Measurements from ENCODE around the gene BRAP.

DNA sequence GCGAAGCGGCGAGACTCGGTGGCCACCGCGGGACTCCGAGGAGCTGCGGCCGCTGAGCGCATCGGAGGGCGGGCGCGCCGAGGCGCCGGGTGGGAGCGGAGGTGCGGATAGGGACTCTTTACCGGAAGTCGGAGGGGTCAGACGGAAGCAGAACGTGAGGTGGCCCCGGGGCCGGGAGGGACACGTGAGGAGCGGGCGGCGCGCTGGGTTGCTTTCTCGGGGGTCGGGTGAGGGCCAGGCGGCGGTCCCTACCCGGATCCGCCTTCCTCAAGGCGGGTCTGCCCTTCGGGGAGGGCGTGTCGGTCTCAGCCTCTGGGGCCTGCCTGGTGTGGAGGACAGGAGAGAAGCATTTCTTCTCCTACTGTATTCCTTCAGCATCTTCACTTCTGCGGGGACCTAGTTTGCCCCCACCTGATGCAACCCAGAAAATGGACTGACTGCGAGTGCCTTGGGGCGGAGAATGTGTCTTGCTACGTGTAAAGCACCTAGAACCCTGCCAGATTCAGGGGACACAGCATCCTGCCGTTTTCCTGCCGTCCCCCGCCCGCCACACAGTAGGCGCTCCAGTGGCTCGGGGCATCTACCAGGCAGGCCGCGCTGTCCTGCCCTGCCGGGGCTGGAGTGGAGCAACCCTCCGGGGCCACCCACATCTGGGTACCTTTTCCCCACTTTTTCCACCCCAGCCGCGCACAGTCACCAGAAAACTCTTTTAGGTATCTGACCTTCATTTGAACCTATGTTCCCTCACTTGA is 86.1 kb downstream of the BRAP start:
- TF ChIP-seq, protein P1, sequence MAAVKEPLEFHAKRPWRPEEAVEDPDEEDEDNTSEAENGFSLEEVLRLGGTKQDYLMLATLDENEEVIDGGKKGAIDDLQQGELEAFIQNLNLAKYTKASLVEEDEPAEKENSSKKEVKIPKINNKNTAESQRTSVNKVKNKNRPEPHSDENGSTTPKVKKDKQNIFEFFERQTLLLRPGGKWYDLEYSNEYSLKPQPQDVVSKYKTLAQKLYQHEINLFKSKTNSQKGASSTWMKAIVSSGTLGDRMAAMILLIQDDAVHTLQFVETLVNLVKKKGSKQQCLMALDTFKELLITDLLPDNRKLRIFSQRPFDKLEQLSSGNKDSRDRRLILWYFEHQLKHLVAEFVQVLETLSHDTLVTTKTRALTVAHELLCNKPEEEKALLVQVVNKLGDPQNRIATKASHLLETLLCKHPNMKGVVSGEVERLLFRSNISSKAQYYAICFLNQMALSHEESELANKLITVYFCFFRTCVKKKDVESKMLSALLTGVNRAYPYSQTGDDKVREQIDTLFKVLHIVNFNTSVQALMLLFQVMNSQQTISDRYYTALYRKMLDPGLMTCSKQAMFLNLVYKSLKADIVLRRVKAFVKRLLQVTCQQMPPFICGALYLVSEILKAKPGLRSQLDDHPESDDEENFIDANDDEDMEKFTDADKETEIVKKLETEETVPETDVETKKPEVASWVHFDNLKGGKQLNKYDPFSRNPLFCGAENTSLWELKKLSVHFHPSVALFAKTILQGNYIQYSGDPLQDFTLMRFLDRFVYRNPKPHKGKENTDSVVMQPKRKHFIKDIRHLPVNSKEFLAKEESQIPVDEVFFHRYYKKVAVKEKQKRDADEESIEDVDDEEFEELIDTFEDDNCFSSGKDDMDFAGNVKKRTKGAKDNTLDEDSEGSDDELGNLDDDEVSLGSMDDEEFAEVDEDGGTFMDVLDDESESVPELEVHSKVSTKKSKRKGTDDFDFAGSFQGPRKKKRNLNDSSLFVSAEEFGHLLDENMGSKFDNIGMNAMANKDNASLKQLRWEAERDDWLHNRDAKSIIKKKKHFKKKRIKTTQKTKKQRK (IDR thresholded peaks at IDR 0.05; ENCODE audit: low read depth, low read length): no peak
- TF ChIP-seq, protein P2, sequence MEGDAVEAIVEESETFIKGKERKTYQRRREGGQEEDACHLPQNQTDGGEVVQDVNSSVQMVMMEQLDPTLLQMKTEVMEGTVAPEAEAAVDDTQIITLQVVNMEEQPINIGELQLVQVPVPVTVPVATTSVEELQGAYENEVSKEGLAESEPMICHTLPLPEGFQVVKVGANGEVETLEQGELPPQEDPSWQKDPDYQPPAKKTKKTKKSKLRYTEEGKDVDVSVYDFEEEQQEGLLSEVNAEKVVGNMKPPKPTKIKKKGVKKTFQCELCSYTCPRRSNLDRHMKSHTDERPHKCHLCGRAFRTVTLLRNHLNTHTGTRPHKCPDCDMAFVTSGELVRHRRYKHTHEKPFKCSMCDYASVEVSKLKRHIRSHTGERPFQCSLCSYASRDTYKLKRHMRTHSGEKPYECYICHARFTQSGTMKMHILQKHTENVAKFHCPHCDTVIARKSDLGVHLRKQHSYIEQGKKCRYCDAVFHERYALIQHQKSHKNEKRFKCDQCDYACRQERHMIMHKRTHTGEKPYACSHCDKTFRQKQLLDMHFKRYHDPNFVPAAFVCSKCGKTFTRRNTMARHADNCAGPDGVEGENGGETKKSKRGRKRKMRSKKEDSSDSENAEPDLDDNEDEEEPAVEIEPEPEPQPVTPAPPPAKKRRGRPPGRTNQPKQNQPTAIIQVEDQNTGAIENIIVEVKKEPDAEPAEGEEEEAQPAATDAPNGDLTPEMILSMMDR (IDR thresholded peaks at IDR 0.05 in 2 of 3, conservative IDR thresholded peaks at IDR 0.05 in 1 of 3; ENCODE audit: control insufficient read depth in 2 of 3, extremely low read depth in 1 of 3, insufficient read depth in 1 of 3, low read depth in 3 of 3, low read length in 3 of 3): no peak
- TF ChIP-seq LARP7 (IDR thresholded peaks at IDR 0.05): peak; percentile 84
- TF ChIP-seq, protein P3, sequence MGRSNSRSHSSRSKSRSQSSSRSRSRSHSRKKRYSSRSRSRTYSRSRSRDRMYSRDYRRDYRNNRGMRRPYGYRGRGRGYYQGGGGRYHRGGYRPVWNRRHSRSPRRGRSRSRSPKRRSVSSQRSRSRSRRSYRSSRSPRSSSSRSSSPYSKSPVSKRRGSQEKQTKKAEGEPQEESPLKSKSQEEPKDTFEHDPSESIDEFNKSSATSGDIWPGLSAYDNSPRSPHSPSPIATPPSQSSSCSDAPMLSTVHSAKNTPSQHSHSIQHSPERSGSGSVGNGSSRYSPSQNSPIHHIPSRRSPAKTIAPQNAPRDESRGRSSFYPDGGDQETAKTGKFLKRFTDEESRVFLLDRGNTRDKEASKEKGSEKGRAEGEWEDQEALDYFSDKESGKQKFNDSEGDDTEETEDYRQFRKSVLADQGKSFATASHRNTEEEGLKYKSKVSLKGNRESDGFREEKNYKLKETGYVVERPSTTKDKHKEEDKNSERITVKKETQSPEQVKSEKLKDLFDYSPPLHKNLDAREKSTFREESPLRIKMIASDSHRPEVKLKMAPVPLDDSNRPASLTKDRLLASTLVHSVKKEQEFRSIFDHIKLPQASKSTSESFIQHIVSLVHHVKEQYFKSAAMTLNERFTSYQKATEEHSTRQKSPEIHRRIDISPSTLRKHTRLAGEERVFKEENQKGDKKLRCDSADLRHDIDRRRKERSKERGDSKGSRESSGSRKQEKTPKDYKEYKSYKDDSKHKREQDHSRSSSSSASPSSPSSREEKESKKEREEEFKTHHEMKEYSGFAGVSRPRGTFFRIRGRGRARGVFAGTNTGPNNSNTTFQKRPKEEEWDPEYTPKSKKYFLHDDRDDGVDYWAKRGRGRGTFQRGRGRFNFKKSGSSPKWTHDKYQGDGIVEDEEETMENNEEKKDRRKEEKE (IDR thresholded peaks at IDR 0.05): no peak

Data from GM12878 (cell line).